T-helper 1 cell (primary cell): ENCODE results near the gene NTRK3.
"Not testable (repeated sequence)": the region's sequence is repeated elsewhere in the genome, so short reads cannot be mapped to it uniquely, and the experiment has no call there.

Source experiments
- DNase-seq, 5 donors: peaks; one replicate each; pipeline ENCODE4 v3.0.0-alpha.2; 2012 to 2020

Gene NTRK3

DNA sequence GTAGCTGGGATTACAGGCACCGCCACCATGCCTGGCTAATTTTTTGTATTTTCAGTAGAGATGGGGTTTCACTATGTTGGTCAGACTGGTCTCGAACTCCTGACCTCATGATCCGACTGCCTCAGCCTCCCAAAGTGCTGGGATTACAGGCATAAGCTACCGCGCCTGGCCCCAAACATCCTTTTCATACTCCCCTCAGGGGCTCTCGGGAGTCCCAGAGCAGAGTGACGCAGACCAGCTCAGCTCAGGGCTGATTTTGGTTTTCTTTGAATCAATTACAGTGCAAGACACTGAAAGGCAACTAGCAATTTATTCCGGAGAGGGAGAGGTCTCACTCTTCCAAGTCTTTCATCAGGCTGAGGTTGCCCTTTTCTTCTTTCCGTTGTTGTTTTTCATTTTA is 184.4 kb downstream of the NTRK3 start:
- DNase-seq, result not testable (repeated sequence)

DNA sequence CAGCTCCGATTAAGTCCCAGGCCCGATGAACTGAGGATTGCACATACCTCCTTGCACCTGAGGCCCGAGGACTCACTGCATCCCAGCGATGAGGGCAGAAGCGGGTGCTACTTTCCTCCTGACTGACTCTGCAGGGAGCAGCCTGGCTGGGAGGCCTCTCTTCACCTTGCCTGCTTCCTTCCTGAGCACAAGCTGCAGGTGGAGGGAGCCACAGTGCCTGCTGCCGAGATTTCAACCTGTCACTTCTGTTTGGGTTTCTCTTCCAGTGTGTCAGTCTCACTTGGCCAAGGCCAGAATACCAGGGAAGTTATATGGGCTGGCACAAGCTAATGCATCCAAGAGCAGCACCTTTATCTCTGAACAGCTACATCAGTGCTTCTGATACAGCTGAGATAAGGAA is 185.4 kb downstream of the NTRK3 start:
- no peak for DNase-seq

DNA sequence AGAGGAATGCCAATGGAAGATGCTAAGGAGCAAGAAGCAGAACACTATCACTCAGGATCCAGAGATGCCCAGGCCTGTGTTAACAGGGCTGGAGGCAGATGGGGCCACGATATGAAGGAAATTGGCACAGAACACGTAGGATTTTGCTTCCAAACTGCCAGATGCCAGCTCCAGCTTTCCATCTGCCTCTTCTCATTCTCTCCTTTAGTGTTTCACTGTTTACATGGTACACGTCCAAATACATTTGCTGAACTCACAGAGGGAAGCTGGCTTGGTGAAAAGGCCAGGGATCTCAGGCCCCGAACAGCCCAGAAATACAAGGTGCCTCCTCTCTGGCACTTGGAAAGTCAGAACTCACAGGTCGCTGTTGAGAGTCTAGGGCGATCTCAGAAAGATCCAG is 187.0 kb downstream of the NTRK3 start:
- no peak for DNase-seq

DNA sequence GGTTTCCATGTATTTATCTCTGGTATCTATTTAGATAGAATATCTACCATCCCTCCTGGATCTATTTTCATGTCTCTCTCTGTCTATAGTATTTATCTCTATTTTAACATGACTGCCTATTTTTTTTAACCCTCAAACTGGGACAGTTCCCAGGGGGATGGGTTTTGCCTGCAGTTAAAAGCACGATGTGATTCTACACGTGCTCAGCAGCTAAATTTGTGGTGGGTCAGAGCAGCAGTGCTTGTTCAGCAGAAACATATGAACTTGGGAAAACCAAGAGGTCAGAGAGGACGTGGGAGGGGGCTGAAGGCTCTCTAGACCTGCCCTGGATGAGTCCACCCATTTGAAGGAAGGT is 189.2 kb downstream of the NTRK3 start:
- no peak for DNase-seq

DNA sequence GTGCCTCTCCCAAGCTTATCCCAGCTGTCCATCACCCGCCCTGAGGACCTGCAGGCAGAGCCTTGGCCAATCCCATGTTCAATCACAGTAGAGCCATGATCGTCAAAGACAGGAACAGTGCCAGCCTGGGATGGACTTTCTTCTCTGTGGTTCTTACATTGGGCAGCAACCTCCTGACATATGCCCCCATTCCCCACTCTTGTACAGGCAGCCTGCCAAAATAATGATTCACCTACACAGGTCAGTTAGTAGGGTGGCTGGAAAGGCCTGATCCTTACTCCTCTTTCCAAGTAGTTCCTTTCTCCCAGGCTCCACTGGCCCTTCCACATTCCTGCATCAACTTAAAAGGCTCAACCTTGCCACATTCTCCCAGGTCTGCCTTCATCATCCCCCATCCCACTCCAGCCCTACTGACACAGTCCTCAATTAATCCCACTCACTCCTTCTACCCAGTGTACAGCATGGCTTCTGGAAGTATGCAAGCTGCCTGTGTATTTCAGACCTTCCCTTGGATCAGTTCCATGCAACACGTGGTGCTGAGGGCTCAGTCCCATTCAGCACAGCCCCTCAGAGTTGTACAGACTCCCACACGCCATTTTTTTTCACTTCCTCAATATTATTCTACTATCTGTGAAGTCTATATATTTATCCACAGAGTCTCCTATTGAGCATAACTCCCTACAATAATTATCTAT is 189.8 kb downstream of the NTRK3 start:
- no peak for DNase-seq

DNA sequence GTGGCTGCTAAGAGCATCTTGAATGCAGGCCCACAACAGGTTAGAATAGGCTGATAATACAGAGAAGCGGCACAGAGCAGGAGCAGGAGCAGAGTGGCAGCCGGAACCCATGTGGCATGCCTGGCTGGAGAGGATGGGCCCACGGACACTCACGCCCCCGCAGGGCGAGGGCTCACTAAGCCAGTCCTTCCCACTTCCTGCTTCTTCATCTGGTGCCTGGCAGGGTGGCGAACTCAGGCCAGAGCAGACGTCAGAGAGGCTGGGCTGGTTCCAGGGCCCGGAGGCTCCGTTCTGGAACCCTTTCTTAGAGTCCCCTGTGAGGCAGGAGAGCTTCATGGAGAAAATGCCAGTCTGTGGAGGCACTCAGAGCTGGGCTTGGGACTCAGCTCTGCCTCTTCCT is 195.1 kb downstream of the NTRK3 start:
- no peak for DNase-seq

DNA sequence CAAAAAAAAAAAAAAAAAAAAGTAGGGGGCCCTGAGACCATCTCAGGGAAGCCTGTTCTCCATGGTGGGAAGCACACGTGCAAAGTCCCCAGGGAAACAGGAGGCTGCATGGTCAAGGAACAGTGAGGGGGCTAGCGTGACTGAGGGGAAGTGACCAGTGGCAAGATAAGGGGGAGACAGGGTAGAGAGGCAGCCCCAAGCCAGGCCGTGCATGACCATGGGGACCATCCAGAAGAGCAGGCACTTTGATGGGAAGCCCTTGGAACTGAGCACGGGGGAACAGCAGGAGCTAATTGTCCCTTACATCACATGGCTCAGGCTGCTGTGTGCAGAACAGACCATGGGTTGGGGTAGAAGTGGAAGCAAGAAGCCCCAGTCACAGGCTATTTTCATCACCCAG is 196.2 kb downstream of the NTRK3 start:
- no peak for DNase-seq

DNA sequence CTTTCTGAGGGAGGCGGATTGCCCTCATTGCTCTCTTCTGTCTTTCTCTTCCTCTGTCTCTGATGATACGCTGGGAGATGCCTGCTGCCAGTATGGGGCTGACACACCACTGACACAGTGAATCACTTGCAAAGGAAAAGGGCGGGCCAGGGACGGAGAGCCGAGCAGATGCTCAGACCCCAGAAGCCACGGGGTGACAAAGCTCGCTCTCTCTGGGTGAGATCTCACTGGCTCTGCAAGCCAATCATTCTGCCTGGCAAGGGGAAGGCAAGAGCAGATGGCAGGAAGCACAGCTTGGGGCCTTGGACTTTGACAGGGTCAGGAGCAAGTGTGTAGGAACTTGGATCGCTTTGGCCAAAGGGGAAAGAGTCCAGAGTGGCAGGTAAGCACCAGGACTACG is 198.7 kb downstream of the NTRK3 start:
- no peak for DNase-seq

DNA sequence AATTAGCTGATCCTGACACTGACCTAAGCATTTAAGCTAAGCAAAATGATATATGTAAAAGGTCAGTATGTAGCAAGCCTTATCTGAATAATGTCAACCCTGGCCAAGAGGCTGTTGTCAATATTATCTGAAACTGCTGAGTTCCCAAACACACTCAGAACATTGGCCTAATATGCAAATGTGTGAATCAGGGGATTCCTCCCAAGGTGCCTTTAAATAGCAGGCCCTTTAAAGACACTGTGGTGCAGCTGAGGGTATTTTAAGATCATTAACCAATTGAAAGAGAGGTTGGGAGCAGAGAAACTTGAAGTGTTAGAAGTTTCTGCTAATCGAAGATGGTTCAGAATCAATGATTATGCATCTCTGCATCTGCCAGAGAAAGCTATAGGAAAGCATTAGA is 207.0 kb downstream of the NTRK3 start:
- DNase-seq, result no peak

DNA sequence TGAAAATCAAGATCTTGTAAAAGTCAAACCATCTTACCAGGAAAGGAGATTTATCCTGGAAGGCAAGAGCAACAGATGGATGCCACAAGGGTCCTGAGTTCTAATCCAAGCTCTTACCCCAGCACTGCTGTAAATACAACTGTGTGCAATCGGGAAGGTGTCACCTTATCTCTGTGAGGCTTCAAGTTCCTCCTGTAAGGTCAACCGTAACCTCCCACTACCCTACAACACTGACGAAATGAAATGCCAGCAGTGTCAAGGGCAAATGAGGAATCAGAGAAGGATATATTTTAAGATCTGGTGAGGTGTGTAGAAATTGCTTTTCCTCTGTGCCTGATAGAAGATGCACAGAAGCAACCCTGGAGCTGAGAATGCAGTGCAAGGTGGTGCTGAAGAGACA is 207.8 kb downstream of the NTRK3 start:
- DNase-seq, result no peak

DNA sequence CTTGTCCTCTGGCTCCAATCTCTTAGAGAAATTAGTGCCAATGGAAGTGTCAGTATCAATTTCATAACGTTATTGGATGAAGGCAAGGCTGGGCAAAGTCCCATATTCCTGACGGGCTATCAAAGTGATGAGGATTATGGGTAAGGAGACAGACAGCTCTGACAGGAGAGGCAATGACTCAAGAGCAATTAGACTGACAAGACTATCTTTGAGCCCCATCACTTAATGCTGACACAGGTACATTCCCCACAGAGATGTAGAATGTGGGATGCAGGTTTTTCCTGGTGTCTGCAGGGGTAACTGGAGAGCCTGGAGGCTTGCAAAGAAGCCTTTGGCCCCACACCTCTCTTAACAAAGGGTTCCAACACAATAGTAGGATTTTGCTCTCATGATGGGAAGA is 208.3 kb downstream of the NTRK3 start:
- DNase-seq, result no peak

DNA sequence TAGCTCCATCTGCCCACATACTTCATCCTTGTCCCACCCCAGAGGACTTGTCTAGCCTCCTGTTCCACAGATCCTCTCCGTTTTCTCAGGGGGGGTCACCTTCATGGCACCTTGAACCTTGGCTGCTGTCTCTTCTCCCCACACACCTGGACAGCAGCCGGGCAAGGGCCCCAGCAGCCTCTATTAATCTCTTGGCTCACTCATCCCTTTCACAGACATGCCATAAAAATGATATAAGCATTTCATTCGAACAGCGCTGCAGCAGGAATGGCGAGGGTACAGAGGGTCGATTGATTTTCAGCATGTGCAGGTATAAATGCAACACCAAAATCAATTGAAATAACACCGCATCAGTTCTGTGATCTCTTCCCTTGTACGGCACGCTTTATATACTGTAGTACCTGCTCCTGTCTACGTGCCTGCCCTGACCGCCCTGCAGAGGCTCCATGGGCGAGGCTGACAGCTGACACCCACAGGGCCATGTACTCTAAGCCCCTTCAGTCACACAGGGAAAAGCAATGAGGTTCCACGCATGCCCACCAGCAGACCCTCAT is 209.9 kb downstream of the NTRK3 start:
- DNase-seq, result no peak

DNA sequence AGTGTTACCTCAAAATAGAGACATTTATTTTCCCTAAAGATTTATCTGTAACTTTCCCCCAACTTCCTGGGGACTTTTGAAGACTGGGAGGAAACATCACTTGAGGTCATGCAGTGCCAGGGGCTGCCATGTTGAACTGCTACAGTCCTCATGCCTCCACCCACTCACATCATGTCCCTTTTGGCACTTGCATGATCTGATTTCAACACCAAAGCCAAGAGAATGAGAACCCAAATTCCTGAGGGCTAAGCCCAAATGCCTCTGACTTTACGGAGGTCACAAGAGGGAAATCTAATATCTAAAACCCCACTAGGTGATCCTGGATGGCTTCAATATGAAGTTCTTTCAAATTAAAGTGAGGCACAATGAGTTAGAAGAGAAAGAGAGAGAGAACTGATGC is 213.1 kb downstream of the NTRK3 start:
- no peak for DNase-seq

DNA sequence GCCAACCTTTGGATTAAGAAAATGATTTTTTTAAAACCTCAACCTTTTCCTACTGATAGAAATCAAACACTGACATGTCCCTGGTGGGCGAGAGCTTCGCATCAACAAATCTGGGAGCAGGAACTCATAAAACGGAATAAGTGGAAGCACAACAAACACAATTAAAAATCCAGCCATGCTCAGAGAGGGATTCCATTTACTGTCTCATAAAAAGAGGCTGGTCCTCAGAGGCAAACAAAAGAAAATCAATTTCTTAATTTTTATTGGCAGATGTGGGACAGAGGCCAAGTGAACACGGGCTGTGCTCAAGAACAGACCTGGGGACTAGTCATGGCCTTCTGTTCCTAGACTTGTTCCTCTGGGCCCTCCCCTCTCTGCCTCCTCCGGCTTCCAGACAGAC is 214.5 kb downstream of the NTRK3 start:
- DNase-seq, result no peak

DNA sequence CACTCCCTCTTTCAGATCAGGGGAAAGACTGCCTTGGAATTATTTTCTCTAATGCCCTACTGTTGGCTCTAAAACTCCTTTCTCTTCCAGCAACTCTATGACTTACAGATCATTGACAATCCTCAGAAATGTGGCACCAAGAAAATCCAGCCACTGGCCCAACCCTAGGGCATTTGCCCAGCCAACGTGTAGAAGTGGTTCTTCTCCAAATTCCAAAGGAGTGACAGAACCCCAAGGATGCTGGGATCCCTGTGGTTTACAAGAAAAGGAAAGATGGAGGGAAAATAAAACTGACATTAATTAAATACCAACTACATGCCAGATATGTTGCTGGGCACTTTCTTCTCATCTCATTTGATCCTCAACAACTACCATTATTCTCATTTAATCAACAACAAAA is 216.0 kb downstream of the NTRK3 start:
- DNase-seq, result no peak

DNA sequence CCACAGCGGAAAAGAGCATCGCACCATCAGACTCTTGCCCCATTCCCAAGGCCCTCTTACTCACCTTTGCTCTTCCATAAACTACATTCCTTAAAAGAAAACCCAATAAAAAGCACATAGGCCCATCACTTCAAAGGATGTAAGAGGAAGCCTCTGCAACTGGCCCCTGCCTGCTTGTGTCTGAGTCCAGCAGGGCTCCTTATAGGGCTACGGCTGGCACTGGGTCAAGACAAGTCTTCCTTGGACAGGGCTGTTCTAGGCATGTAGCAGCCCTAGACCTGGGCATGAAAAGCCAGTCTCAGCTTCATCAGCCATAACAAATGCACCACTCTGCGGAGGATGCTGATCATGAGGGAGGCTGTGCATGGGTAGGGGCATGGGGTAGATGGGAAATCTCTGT is 218.3 kb downstream of the NTRK3 start:
- DNase-seq, result no peak

DNA sequence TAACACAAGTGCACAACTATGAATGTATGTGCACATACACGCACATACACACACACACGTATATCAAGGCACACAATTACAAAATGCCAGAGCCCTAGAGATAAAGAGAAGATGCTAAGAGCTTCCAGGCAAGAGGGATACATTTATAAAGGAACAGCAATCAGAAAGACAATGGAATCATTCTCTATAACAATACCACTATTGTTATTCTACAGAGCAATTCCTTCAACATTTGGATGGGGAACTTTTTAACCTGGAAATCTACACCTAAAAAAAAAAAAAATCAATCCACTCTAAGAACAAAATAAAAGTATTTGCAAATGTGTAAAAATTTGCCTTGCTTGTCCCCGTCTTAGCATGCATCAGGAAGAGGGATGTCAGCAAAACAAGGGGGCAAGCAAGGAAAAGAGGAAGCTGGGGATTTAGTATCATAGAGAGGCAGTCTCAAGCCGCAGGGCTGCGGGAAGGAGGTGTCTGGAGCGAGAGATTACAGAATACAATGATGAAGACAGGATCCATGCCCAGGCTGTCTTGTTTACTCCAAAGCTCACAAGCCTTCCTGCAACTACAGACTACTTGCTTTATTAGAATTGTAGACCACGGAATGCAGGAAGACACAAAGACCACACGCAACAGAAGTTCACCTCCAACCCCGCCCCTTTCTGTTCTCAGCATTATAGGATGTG is 220.2 kb downstream of the NTRK3 start:
- no peak for DNase-seq

DNA sequence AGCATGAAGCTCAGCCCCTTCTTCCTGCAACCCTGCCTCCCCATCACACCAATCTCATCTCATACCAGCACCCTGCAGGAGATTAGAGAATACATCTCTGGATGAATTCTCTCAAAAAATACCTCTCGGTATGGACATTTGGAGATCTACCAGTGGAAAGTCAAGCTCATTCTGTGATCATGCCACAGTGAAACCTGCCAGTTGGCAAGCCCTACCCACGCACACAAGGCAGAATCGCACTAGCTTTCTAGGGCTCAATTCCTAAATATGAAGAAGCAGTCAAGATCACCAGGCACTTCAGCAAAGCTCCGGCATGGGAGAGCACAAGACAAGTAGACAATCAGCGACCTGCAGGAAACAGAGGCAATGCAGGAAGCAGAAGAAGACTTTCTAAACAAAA is 221.2 kb downstream of the NTRK3 start:
- no peak for DNase-seq

DNA sequence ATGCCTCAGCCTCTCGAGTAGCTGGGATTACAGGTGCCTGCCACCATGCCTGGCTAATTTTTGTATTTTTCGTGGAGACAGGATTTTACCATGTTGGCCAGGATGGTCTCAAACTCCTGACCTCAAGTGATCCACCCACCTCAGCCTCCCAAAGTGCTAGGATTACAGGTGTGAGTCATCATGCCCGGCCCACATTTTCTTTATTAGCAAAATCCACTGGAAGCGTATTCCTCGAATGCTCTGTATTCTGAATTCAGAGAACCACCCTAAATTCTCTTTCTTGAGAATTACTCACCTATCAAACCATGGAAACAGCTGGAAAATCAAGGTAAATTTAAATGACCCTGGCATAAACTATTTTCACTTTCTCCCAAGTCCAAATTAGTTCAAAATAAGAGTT is 223.1 kb downstream of the NTRK3 start:
- not testable (repeated sequence) for DNase-seq

DNA sequence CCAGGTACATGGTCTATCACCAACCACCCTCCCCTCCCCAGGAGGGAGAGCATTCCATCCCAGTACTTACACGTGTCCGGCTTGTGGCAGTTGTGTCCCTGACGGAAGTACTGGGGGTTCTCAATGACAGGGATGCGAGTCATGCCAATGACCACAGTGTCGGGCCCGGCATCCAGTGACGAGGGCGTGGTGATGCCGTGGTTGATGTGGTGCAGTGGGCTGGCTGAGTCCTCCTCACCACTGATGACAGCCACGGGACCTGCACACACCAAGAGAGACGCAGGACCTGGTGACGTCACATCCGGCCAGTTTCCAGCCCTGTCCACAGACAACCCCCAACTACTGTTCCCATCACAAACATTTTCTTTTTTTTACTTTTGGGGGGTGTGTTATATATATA is 223.8 kb downstream of the NTRK3 start:
- DNase-seq, result no peak

DNA sequence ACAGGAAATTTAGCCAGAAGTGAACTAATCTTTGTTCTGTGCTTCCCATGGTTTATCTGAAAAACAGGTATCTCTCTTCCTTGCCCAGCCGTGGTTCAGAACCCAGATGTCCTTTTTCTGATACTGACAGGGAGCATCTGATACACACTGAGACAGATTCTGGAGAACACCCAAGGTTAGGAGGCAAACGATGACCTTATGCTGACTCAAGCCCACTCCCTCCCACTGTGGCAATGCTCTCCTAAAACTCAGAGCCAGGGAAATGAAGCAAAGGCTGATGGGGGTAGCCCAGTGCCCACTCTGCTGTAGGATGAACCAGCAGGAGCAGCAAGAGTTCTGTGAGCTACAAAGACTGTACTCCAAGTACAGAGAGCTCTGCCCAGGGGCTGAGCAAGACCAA is 225.1 kb downstream of the NTRK3 start:
- DNase-seq, result no peak

DNA sequence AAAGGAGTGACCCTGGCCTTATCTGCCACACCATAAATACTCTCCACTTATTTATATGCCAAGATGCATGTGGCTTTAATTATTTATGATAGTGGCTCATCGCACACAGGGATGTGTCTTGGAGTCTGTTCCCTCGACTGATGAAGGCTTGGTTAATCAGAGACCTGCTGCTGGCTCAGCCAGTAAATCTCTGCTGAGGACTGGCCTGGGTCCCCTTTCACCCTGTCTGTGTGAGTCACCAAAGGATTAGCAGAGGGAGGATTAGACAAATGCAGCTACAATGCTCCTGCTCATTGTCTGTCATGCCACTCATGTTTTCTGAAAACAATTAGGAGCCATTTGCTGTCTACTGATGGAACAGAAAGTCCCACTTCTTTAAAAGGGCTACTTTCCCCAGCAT is 226.8 kb downstream of the NTRK3 start:
- no peak for DNase-seq

DNA sequence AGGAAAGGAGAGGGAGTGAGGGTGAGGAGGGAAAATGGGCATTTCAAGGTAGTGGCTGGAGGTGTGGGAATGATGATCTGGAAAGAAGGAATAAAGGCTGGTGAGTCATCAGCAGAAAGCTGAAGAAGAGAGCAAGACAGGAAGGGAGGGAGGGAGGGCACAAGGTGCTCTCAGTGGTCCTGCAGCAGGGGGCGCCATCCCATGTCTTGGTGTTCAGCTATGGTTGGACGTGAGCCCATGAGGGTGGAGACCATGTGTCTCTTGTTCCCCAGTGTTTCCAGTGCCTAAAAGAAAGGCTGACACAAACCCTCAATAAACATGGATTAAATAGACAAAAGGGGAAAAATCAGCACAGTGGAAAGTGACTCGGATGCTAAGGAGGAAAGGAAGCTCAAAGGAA is 228.5 kb downstream of the NTRK3 start:
- DNase-seq, result no peak

DNA sequence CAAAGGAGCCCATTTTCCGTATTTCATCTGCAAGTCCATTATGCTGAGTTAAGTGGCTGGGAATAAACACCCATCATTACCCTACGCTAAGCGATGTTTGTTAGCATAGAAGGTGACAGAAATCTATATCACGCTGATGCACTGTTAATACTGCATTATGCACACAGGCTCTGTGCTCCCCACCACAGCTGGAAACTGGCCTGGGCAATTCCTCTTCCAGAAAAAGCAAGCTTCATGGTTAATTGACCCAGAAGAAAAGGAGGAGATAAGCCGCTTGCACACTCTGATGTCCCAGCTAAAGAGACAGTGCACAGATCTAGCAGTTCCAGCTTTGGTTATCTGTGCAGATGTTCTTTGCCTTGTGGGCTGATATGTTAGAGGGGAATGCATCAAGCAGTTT is 232.6 kb downstream of the NTRK3 start:
- no peak for DNase-seq

DNA sequence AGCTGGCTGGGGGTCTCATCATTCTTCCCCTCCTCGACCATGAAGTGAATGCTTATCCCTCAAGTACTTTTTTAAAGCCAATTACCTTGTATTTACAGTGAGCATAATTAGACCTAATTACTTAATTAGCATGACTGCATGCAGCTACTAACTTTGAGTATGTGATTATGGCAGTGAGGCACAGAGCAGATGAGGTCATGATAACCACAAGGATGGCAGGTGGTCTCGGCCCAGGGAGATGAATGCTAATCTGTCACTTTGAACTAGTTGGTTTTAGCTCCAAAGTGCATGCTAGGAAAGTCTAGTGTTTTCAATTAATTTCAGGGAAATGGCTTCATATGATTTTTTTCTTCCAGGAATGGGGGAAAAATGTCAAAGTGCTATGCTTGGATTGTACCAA is 233.8 kb downstream of the NTRK3 start:
- no peak for DNase-seq
